ENCODE measurements around the gene FGD3. TPM values are rescaled to one million over a fixed set of nuclear protein-coding genes. Genes with fewer than 3 reads are reported as not detected.

The FGD3 gene
- total RNA-seq, 3 donors from 2014 or later (not counting 1 experiment from before 2014, with no cell fraction given): 133 to 204 (median 193) TPM

DNA sequence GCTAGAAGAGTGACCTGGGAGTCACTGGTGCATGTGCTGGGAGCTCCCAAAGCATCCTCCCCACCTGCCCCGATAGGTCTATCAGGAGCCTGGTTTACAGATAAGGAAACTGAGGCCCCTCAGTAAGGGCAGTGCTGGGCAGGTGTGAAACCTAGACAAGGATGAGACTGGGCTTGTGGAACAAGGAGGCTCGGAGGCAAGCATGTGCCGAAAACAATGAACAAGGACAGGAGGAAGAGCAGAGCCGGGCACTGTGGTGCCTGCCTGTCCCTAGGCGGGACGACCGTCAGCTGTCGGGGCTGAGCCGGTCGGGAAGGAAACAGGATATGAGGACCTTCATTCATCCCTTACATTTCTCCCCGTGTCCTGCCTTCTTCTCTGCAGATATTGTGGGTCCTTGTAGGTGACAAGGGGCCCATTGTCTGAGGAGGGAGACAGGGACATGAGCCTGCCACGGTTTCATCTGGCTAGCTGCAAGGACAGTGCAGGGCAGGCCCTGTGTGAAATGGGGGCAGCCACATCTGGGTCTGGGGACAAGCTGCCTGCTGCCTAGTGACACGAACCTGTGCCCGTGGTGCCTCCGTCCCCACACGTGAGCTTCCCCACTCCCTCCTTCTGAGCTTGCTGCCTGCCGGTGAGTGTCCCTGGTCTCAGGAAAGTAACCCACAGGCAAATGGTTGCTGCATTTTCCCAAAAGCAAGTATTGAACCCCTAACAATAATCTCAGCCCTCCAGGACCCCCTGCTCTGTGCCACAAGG lies 18.6 kb downstream of the FGD3 start:
- DNase-seq: no peak
- ATAC-seq: no peak
- peaks cover 93% of the 10 kb centered on the region for H3K4me1 ChIP-seq (ENCODE audit: control insufficient read depth, insufficient read depth, low read length)
- Mint-ChIP-seq H3K4me3 (peak overlapping the region; percentile 95), H3K27ac (peak overlapping the region; percentile 97), H3K27me3 (ENCODE audit: low read depth in 2 of 2) (no peaks in the 10 kb centered on the region), H3K4me1 (peaks cover 87 to 90% of the 10 kb centered on the region in 2 donors), H3K9me3 (no peaks in the 10 kb centered on the region), H3K36me3 (no peaks in the 10 kb centered on the region)
- TF ChIP-seq CTCF (IDR thresholded peaks at IDR 0.05): no peak
- H3K4me3 ChIP-seq (ENCODE audit: low read length): peak overlapping the region; percentile 65
- intact Hi-C loops (cut with micrococcal nuclease): loop anchor here (5.0 kb wide), 1 partner anchor 61 kb away; no protein-coding TSS in a partner anchor
- peaks cover 8% of the 10 kb centered on the region for H3K9me3 ChIP-seq (ENCODE audit: control insufficient read depth, insufficient read depth, low read length)
- peak overlapping the region; percentile 93 for H3K27ac ChIP-seq (ENCODE audit: low read length)
- WGBS (ENCODE audit: insufficient coverage): 8% methylated on average over 17 of the region's 17 CpGs
- no peaks in the 10 kb centered on the region for H3K27me3 ChIP-seq (ENCODE audit: control insufficient read depth, insufficient read depth, low read length)
- peaks cover 6% of the 10 kb centered on the region for H3K36me3 ChIP-seq (ENCODE audit: control insufficient read depth, insufficient read depth, low read length)

DNA sequence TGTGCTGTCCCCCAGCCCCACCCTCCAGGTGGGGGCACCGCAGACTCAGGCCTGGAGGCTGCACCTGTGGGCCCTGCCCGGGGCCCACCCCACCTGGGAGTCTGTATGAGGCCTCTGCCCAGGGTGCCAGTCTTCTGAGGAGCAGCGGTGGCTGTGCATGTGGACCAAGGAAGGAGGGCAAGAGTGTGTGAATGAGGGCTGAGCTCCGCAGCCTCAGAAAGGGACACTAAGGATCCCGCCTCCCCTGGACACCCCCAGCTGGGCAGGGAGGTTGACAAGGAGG lies 19.1 kb downstream of the FGD3 start:
- intact Hi-C loops (cut with micrococcal nuclease): loop anchor here (5.0 kb wide), 1 partner anchor 61 kb away; no protein-coding TSS in a partner anchor
- H3K9me3 Mint-ChIP-seq: no peaks in the 10 kb centered on the region
- H3K4me3 Mint-ChIP-seq: peak overlapping the region; percentile 95
- H3K27ac Mint-ChIP-seq: peak overlapping the region; percentile 97
- Histone ChIP-seq H3K27me3 (ENCODE audit: control insufficient read depth, insufficient read depth, low read length) (no peaks in the 10 kb centered on the region), H3K27ac (ENCODE audit: low read length) (peak overlapping the region; percentile 93), H3K36me3 (ENCODE audit: control insufficient read depth, insufficient read depth, low read length) (peaks cover 9% of the 10 kb centered on the region), H3K4me1 (ENCODE audit: control insufficient read depth, insufficient read depth, low read length) (peaks cover 93% of the 10 kb centered on the region), H3K4me3 (ENCODE audit: low read length) (peak overlapping the region; percentile 65), H3K9me3 (ENCODE audit: control insufficient read depth, insufficient read depth, low read length) (peaks cover 5% of the 10 kb centered on the region)
- H3K27me3 Mint-ChIP-seq (ENCODE audit: low read depth in 2 of 2): no peaks in the 10 kb centered on the region
- no peak for ATAC-seq
- DNase-seq: no peak
- H3K4me1 Mint-ChIP-seq: peaks cover 90% of the 10 kb centered on the region in 2 donors
- WGBS (ENCODE audit: insufficient coverage): 44% methylated on average over 5 of the region's 5 CpGs
- TF ChIP-seq CTCF (IDR thresholded peaks at IDR 0.05): no peak
- H3K36me3 Mint-ChIP-seq: no peaks in the 10 kb centered on the region

- Mint-ChIP-seq H3K27ac (peak overlapping the region; percentile 97), H3K27me3 (ENCODE audit: low read depth in 2 of 2) (no peaks in the 10 kb centered on the region), H3K9me3 (no peaks in the 10 kb centered on the region), H3K36me3 (no peaks in the 10 kb centered on the region), H3K4me1 (peaks cover 93 to 95% of the 10 kb centered on the region in 2 donors), H3K4me3 (peak overlapping the region; percentile 95)
- peak in 1 of 2 donors; percentile 57 for DNase-seq
- Histone ChIP-seq H3K27ac (ENCODE audit: low read length) (peak overlapping the region; percentile 78), H3K4me3 (ENCODE audit: low read length) (no peak overlapping the region), H3K9me3 (ENCODE audit: control insufficient read depth, insufficient read depth, low read length) (no peaks in the 10 kb centered on the region), H3K4me1 (ENCODE audit: control insufficient read depth, insufficient read depth, low read length) (peaks cover 85% of the 10 kb centered on the region), H3K27me3 (ENCODE audit: control insufficient read depth, insufficient read depth, low read length) (no peaks in the 10 kb centered on the region), H3K36me3 (ENCODE audit: control insufficient read depth, insufficient read depth, low read length) (peaks cover 9% of the 10 kb centered on the region)
- 68% methylated on average over 8 of the region's 8 CpGs for WGBS (ENCODE audit: insufficient coverage)
- TF ChIP-seq CTCF (IDR thresholded peaks at IDR 0.05): no peak
- intact Hi-C loops (cut with micrococcal nuclease): loop anchor here (2.0 to 5.0 kb wide), 2 partner anchors 59 to 127 kb away; no protein-coding TSS in a partner anchor
- no peak for ATAC-seq
Observed at GRCh38 chr9:92968081-92968480, 20.8 kb downstream of the FGD3 start.

Data from natural killer cell (primary cell).